NB4 (cell line): ENCODE measurements around the gene SLC43A3.

Source experiments
- POLR2A ChIP-seq: IDR thresholded peaks from 2 replicates; pipeline ENCODE4 v1.6.1; 2011; ENCODE audit warnings: mild to moderate bottlenecking; ENCODE audit not compliant: insufficient read length; ENCODE audit errors: extremely low read depth
- TF ChIP-seq, protein P1 (sequence below): IDR thresholded peaks from one replicate; pipeline ENCODE4 v1.5.1; 2012; ENCODE audit warnings: low read depth, low read length

DNA sequence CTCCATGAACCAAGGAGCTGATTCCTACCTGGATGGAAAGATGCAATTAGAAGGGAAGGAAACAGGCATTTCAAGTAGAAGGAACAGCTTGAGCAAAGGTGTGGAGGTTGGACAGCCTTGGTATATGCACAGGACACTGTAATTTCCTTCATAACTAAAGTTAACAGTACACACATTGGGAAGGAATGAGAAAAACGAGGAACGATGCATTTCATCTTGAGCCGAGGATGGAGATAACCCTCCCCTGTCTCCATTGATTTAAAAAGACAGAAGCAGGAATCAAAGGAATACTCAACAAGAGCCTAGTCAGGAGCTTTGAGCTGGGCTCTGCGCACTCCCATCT is 34.2 kb downstream of the SLC43A3 start:
- TF ChIP-seq, protein P1, sequence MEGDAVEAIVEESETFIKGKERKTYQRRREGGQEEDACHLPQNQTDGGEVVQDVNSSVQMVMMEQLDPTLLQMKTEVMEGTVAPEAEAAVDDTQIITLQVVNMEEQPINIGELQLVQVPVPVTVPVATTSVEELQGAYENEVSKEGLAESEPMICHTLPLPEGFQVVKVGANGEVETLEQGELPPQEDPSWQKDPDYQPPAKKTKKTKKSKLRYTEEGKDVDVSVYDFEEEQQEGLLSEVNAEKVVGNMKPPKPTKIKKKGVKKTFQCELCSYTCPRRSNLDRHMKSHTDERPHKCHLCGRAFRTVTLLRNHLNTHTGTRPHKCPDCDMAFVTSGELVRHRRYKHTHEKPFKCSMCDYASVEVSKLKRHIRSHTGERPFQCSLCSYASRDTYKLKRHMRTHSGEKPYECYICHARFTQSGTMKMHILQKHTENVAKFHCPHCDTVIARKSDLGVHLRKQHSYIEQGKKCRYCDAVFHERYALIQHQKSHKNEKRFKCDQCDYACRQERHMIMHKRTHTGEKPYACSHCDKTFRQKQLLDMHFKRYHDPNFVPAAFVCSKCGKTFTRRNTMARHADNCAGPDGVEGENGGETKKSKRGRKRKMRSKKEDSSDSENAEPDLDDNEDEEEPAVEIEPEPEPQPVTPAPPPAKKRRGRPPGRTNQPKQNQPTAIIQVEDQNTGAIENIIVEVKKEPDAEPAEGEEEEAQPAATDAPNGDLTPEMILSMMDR = no peak
- TF ChIP-seq POLR2A = no peak
